GM19035 (cell line): ENCODE results near the gene IL9.
"Not testable (repeated sequence)": the region's sequence is repeated elsewhere in the genome, so short reads cannot be mapped to it uniquely, and the experiment has no call there.

Source experiments
- ATAC-seq: cut with Tn5 transposase; IDR thresholded peaks from one replicate; pipeline ENCODE4 v1.9.1; 2021; ENCODE audit not compliant: unreplicated experiment

The IL9 gene

DNA sequence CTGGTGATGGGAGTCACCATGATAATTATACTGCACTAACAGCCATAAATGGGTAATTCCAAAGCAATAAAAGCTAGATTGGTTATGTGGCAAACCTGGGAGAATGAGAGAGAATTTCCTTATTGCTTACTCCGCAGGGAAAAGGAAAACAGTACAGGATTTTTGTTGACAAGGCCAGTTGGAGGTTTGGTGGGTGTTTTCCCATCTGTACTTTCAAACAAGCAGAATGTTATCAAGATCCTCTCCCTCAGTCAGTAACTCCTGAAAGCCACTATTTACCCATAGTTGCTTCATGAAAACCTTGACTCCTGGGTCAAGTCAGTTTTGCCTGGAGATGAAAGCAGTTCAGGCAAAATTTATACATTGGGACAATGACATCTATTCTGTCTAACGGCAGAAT is 26.4 kb downstream of the IL9 start:
- no peak for ATAC-seq

DNA sequence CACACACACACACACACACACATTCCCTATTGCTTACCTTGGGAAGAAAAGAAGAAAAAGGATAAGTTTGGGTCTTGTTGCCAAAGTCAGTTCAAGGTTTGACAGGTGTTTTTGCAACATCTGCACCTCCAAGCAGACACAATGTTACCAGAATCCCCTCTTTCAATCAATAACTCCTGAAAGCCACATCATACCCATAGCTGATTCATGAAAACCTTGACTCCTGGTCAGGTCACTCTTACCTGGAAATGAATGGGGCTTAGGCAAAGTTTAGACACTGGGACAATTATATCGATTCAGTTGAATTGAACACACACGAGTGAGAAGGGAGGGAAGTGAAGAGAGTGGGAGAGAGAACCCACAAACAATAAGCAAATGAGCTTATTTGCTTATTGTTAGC is 27.0 kb downstream of the IL9 start:
- no peak for ATAC-seq

DNA sequence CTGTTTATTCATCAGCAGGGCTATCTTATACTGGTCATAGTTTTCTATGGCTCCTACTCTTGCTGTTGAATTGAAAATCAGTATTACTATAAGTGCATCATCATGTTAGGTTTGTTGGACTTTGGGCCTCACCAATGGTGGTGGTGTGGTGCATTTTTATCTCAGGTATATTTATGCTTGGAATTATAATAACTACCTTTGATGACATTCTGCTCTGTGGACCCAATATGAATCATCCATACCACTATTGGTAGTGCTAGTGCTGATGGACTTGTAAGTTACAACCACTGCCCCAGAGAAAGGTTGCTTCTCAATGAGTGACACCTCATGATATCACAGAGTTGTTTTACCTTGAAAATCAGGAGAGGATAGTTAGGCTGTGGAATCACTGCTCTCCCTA is 28.0 kb downstream of the IL9 start:
- ATAC-seq = no peak

DNA sequence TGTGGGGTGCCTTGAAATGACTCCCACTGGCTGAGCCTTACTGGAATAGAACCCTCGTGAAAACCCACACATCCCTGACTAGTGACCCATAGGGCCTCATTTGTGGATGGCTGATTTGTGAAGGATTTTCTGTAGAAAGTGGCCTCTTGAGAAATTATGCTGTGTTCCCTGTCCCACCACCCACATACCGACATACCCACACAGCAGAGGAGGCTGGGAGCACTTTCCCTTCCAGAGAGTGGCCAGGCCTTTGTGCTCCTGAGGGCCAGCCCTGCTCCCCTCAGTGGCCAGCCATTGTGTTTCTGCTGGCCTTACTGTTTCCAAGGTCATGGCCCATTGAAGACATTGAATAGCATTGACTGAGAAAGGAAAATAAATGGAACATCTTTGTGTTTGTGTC is 29.6 kb downstream of the IL9 start:
- ATAC-seq = no peak

DNA sequence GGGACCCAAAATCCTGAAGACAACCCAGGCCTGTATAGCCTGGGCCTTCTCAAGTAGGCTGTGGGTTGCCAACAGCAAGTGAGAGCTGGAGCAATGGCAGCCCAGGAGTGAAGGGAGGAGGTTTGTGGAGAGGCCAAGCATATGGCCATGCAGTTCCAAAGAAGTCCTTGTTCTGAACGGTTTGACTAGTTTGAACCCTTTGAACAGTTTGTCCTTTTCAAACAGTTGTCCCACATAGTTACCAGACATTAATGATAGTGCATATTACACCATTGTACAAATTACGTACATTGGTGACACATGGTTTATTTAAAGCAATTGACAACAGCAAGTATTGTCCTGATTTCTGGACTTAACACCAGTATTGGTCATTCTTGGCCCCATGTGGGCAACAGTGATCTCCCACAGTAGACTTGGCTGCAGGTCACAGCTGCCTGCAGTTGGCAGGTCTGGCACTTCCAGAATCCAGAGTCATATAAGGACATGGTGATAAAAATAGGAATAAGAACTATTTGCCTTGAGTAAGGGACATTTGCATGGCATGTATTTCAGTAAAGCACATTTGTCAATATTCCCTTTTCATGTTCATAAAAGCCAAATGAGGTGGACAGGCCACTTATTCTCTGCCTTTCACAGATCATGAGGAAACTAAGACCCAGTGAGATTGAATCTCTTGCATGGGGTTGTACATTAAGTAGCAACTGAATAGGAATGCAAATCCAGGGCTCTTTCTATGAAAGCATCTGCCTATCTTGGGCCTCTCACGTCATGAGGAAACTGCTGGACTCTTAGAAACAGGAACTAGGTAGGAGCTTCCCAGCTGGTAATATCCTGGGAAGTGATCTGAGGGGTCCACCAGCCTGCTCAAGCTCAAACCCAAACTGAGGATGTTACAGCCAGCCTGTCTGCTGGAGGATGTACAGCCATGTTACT is 30.9 kb downstream of the IL9 start:
- ATAC-seq = no peak

DNA sequence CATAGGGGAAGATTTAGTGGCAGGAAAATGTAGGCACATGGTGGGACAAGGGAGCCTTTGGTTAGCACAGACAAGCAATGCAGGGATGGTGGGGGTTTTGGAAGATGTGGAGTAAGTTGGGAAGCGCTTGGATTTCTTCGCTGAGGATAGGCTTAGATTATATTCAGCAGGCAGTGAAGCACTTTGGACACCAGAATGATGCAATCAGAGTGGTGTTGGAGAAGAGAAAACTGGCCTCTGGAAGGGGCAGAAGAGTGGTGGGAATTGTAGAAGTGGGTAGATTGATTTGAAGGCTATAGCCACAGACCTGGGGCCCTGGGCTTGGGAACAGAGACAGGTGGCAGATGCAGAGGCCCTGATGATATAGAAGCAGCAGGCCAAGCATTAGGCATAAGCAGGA is 32.9 kb downstream of the IL9 start:
- no peak for ATAC-seq

DNA sequence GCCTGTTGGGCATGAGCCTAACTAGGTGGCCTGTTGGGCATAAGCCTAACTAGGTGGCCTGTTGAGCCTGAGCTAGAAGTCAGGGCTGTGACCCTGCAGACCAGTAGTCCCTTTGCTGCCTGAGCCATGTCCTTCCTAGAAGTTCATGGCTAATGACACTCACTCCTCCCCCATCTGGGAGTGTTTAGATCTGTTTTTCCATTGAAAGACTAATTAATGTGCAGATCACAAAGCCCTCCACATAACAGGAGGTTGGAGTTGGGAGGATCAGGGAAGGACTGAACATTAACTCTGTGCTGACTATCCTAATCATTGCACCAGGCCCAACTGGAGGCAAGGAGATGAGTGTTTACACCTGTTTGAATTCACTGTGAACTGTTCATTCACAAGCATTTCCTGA is 33.6 kb downstream of the IL9 start:
- ATAC-seq = no peak

DNA sequence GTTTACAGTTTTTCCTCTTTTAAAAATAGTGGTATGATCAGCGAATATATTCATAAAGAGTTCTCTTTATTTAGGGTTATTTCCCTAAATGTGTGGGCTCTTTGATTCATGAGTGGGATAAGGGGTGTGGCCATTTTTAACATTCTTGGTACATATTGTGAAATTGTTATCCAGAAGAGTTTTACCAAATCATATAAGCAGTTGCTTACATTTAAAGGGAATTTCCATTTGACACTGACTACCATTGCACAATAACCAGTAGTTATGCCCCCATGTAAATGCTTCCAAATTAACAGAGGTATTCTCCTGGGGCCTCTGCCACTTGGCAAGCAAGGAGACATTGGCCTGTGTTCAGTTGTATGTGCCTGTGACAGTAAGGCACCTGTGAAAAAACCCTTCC is 34.0 kb downstream of the IL9 start:
- no peak for ATAC-seq

DNA sequence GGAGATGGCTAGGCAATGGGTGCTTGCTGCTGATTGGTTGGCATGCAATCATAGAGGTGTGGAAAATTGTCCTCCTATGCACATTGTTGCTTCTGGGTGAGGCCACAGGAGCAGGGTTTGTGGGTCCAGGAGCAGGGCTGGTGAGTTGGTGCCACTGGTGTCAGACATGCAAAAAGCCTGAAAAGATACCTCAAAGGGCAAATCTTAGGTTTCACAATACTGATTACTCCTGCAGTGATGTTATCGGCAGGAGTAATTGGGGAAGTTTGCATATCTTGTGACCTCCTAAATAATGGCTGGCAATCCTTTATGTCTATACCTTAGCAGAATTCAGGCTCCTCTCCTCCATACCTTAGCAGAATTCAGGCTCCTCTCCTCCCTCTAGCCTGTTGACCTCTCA is 36.0 kb downstream of the IL9 start:
- no peak for ATAC-seq

DNA sequence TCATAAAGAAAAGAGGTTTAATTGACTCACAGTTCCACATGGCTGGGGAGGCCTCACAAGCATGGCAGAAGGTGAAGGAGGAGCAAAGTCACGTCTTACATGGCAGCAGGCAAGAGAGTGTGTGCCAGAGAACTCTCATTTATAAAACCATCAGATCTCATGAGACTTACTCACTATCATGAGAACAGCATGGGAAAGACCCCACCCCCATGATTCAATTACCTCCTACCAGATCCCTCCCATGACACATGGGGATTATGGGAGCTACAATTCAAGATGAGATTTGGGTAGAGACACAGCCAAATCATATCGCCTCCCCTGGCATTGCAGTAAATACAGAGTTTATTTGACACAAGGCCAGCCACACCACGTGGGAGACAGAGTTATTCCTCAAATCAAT is 36.5 kb downstream of the IL9 start:
- not testable (repeated sequence) for ATAC-seq

DNA sequence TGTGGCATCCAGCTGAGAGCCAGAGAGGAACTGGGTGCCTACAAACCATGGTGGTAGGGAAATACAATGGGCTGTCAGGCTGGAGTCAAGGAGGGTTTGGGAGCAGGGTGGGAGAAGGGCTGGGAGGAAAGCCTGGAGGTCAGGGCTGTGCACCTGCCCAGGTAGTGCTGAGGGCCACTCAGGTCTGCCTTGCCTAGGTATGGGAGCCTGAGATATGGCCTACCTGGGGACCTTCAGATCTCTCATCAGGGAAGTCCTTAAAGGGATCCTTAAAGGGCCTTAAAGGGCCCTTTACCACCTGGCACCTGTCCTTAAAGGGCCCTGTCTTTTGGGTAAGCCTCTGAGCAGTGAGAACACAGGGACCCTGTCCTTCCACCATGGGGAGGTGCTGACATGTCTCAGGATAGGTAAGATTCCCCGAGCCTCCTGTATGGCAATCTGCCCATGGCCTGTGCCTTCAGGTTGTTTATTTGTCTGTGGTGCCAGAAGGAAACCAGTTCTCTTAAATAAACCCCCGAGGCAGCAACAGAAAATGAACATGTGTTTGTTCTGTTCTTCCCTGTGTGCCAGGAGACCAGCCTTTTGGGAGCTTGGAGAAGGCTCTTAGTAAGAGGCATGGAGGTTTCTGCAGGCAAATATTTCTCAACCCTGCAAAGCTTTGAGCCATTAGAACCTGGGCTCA is 37.9 kb downstream of the IL9 start:
- no peak for ATAC-seq

DNA sequence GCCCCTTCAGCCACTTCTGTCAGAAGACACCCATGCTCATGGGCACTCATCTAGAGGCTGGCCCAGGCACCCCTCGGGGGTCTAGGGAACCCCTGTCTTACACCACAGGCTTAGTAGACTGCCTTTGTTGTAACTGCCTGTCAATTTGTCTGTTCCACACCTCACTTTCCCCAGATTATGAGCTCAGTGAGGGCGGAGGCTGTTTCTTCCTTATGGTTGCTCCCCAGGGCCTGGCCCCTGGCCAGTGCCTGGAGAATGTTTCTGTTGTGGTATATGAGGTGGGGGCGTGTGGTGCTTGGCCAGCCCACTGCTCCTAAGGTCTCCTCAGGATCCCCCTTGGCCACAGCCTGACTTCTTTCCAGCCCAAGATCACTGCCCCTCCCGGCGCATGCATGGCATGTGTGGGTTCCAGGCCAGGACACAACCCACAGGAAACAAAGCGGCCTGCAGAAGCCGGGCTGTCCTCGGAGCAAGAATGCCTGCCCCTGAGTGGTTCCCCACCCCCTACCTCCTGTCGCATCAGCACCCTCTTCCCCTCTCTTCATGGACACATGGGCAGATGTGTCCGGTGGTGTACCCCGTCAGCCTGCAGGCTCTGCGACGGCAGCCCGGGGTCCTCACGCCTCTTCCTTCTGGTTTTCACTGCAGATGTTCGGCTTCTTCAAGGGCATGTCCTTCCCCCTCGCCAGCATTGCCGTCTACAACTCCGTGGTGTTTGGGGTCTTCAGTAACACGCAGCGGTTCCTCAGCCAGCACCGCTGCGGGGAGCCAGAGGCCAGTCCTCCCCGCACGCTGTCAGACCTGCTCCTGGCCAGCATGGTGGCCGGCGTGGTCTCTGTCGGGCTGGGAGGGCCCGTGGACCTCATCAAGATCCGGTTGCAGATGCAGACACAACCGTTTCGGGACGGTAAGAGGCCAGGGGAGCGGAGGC is 43.5 kb downstream of the IL9 start:
- ATAC-seq = no peak

DNA sequence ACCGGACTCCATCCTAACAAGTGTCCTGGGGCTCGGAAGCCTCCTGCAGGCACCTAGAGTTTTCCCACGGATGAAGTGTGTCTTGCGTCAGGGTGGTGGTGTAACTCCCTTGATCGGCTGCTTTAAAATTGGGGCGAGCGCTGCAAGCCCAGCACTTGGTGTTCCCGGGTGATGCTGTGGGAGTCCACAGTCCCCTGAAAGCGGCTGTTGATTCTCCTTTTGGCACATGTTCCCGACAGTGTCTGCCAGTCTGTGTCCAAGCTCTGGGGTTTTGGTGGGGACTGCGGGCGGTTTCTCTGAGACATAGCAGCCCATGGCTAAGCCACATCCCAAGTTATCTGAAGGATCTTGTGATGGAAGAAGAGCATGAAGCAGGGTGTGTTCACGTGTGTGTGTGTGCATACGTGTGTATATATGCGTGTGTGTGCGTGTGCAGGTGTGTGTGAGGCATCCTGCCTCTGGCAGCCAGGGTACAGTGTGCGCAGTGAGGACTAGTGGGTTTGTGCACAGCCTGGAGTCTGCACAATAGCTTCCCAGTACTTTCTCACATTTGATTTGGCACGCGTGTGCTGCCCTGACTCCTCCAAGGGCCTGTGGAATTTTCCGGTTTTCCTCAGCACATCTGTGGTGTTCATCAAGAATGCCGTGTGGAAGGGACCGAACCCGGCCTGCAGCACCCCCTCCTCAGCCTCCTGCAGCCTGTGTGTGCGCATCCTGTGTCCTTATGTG is 44.3 kb downstream of the IL9 start:
- ATAC-seq = no peak

DNA sequence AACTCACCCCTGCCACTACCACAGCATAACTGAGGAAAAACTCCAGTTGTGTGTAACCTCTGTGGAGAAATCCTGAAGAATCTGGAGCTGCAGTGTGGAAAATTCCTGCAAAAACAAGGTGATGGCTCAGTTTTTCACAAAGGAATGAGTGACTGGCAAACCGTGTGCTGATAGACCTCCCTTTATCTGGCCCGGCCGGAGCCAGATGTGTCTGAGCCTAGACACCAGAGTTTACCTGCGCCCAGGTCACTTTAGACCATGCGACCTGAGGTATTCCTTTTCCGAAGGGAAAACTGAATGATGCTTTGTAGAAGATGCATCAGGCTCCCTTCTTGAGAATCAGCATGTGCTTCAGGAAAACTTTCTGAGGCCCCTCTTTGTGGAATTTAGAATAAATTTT is 45.0 kb downstream of the IL9 start:
- ATAC-seq = no peak

DNA sequence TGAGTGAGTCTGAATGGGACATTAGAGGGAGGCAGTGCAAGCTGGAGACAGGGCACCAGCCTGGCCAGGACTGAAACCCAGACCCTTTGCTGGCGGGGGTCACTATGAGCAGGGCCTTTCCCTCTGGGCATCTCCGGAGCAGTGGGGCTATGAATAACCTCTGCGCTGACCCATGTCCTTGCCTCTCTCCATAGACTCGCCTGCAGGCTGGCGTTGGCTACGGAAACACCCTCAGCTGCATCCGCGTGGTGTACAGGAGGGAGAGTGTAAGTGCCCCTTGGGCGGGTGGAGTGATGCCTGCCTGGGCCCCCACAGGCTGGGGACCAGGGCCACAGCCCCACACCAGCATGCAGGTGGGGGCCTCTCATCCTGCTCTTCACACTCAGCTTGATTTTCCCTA is 45.4 kb downstream of the IL9 start:
- no peak for ATAC-seq

DNA sequence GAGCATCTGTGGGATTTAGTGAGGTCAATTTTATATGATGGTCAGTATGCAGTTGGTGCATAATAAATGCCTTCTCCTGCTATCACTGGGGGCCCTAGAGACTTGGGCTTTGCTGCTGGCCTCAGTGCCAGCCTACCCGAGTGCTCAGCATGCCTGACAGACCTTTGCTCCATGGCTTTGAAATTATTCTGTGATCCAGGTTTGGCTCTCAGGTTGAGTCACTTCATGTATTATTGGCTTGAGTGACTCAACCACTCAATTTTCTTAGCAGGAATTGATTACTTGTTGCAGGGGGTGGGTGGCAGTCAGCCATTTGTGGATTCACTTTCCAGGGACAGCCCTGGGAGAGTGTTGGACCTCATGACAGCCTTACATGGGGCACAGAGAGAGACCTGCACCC is 47.7 kb downstream of the IL9 start:
- ATAC-seq = no peak

DNA sequence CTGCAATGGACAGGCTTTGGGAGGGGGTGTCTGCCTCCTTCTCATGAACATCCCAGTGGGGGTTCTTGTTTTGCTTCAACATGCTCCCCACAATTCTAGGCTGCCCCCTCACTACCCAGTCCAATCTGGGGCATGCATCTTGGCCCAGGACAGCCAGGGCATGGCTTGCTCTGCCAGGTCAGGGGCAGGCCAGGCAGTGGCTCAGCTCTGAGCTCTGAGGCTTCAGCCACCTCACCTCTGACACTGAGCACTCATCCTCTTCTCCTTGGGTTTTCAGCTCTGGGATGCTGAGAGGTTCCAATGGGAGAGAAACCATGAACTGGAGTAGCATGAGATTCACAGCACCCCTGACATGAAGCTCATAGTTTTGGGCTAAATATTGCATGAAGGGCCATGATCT is 49.3 kb downstream of the IL9 start:
- ATAC-seq = no peak

DNA sequence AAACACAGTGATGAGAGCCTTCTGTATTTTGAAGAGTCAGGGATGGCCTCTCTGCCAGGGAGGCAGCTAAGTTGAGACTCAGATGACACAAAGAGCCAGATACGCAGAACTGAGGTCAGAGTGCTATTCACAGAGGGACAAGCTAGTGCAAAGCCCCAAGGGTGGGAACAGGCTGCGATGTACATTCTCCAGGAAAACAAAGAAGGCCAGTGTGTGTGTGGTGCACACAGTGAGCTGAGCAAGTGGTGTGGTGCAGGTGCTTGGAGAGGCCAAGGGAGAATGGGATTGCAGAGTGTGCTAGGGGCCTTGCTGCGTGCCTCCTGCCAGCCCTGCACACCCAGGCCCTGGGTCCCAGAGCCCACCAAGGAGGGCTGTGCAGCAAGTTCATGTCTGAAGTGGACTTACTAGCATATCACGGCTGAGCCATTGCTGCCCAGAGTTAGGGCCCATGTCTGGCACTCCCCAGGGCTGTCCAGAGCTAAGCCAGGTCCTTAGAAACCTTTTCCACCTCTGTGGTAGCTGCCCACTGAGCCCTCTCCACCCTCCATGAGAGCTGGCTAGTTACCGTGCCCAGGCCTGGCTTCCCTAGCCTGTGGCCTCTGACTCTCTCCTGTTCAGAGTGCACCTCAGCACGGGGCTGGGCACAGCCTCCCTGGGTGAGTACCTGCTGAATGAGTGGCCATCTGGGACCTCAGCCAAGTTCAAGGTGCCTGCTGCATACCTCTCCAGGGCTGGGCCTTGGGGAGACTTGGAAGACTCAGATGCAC is 51.9 kb downstream of the IL9 start:
- ATAC-seq = no peak

DNA sequence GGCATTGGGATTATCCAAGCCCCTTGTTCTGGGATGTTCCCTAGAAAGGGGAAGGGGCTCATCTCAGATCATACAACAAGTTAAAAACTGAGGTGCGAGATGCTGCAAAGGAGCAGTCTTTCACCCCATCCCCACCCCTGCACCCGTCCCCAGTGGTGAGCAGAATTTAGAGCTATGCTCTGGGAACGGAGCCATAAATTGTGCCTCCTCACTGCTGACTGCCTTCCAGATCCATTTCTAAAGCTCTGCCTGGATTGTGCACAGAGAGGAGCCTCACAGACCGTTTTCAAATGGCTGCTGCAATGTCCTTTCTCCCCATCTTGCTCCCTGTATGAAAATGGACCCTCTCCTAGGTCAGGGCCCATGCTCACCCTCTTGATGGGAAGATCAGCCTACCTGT is 52.9 kb downstream of the IL9 start:
- ATAC-seq = no peak
